ENCODE results near the gene ADRB1. TPM values are rescaled to one million over a fixed set of nuclear protein-coding genes. Genes with fewer than 3 reads are reported as not detected.

ADRB1 gene
- total and polyA plus RNA-seq, 8 donors: 0.49 to 2.1 (median 0.97) TPM

- ATAC-seq (no peak), DNase-seq (no peak), FAIRE-seq (no peak)
- TF ChIP-seq CTCF (IDR thresholded peaks at IDR 0.05): no peak
- Histone ChIP-seq H3K27ac (no peak overlapping the region), H3K4me1 (peaks cover 0 to 9% (median 0%) of the 10 kb centered on the region in 3 donors), H3K9me3 (no peaks in the 10 kb centered on the region), H3K36me3 (no peaks in the 10 kb centered on the region), H3K4me3 (no peak overlapping the region), H3K27me3 (no peaks in the 10 kb centered on the region)
- WGBS, 2 donors: 77 to 85% methylated on average over 4 of the region's 4 CpGs
- intact Hi-C loops (cut with DNase I): no loop called here
These were observed 27.5 kb downstream of the ADRB1 start for GRCh38 chr10:114071178-114071577.

GRCh38 chr10:114073395-114074186 lies 29.9 kb downstream of the ADRB1 start:
- intact Hi-C loops (cut with DNase I): no loop called here
- H3K27ac ChIP-seq: no peak overlapping the region
- FAIRE-seq: no peak

GRCh38 chr10:114075093-114075492 lies 31.4 kb downstream of the ADRB1 start:
- Histone ChIP-seq H3K4me1 (no peaks in the 10 kb centered on the region), H3K27ac (no peak overlapping the region), H3K9me3 (no peaks in the 10 kb centered on the region), H3K36me3 (no peaks in the 10 kb centered on the region), H3K4me3 (no peak overlapping the region), H3K27me3 (no peaks in the 10 kb centered on the region)
- ATAC-seq (no peak), FAIRE-seq (no peak), DNase-seq (no peak)
- TF ChIP-seq CTCF (IDR thresholded peaks at IDR 0.05): no peak
- intact Hi-C loops (cut with DNase I): no loop called here
- WGBS, 2 donors: 85 to 90% methylated on average over 6 of the region's 6 CpGs

More at GRCh38 chr10:114073395-114074186, 29.9 kb downstream of the ADRB1 start:
- DNase-seq: no peak
- no peak overlapping the region for H3K4me3 ChIP-seq
- no peaks in the 10 kb centered on the region for H3K36me3 ChIP-seq
- no peak for TF ChIP-seq CTCF (IDR thresholded peaks at IDR 0.05)
- WGBS, 2 donors: 57 to 69% methylated on average over 14 of the region's 14 CpGs
- no peaks in the 10 kb centered on the region for H3K4me1 ChIP-seq
- no peaks in the 10 kb centered on the region for H3K9me3 ChIP-seq
- no peaks in the 10 kb centered on the region for H3K27me3 ChIP-seq
- ATAC-seq: peak in 1 of 4 donors; percentile 44

GRCh38 chr10:114077347-114077746 lies 33.7 kb downstream of the ADRB1 start:
- peak in 1 of 4 donors; percentile 33 for ATAC-seq
- H3K4me3 ChIP-seq: no peak overlapping the region

More at GRCh38 chr10:114077347-114077746, 33.7 kb downstream of the ADRB1 start:
- Histone ChIP-seq H3K9me3 (no peaks in the 10 kb centered on the region), H3K27ac (no peak overlapping the region), H3K36me3 (no peaks in the 10 kb centered on the region), H3K27me3 (no peaks in the 10 kb centered on the region), H3K4me1 (peaks cover 0 to 7% (median 6%) of the 10 kb centered on the region in 3 donors)
- DNase-seq (no peak), FAIRE-seq (no peak)
- intact Hi-C loops (cut with DNase I): no loop called here
- no peak for TF ChIP-seq CTCF (IDR thresholded peaks at IDR 0.05)
- WGBS, 2 donors: 80 to 85% methylated on average over 1 of the region's 1 CpG
